HL-60/S4 (cell line): ENCODE data around the gene PHACTR1.
"Not testable (repeated sequence)": the region's sequence is repeated elsewhere in the genome, so short reads cannot be mapped to it uniquely, and the experiment has no call there.

ENCODE experiments used
- in situ Hi-C: fragments of 300-500 bp; cut with MboI; formaldehyde crosslinking; loops from 2 replicates; pipeline ENCODE4 v1.14.3; 2022; ENCODE audit warnings: low sequenced_read_pairs

The PHACTR1 gene

GRCh38 chr6:12748815-12749521 is 32.4 kb downstream of the PHACTR1 start:
- in situ Hi-C loops: no loop called here

- in situ Hi-C loops: no loop called here
Observed at GRCh38 chr6:12749531-12750379, 33.2 kb downstream of the PHACTR1 start.

GRCh38 chr6:12750416-12750815 is 33.8 kb downstream of the PHACTR1 start:
- in situ Hi-C loops: no loop called here

- in situ Hi-C loops: no loop called here
Observed at GRCh38 chr6:12751694-12752325, 35.2 kb downstream of the PHACTR1 start.

GRCh38 chr6:12753036-12753435 is 36.5 kb downstream of the PHACTR1 start:
- in situ Hi-C loops: no loop called here

GRCh38 chr6:12760226-12760625 is 43.7 kb downstream of the PHACTR1 start:
- in situ Hi-C loops: no loop called here

GRCh38 chr6:12760911-12761310 is 44.3 kb downstream of the PHACTR1 start:
- in situ Hi-C loops: no loop called here

GRCh38 chr6:12761376-12762115 is 45.0 kb downstream of the PHACTR1 start:
- in situ Hi-C loops: no loop called here

- in situ Hi-C loops: not testable (repeated sequence)
Observed at GRCh38 chr6:12762731-12763434, 46.3 kb downstream of the PHACTR1 start.

GRCh38 chr6:12766365-12766764 is 49.8 kb downstream of the PHACTR1 start:
- in situ Hi-C loops: no loop called here

GRCh38 chr6:12767016-12767415 is 50.4 kb downstream of the PHACTR1 start:
- in situ Hi-C loops: no loop called here

- in situ Hi-C loops: no loop called here
Observed at GRCh38 chr6:12769556-12770256, 53.1 kb downstream of the PHACTR1 start.

GRCh38 chr6:12772416-12772815 is 55.8 kb downstream of the PHACTR1 start:
- in situ Hi-C loops: no loop called here

- in situ Hi-C loops: no loop called here
Observed at GRCh38 chr6:12776291-12776690, 59.7 kb downstream of the PHACTR1 start.

GRCh38 chr6:12779772-12780171 is 63.2 kb downstream of the PHACTR1 start:
- in situ Hi-C loops: no loop called here

GRCh38 chr6:12782136-12782535 is 65.6 kb downstream of the PHACTR1 start:
- in situ Hi-C loops: no loop called here

- in situ Hi-C loops: no loop called here
Observed at GRCh38 chr6:12785301-12785700, 68.7 kb downstream of the PHACTR1 start.

GRCh38 chr6:12785921-12786320 is 69.4 kb downstream of the PHACTR1 start:
- in situ Hi-C loops: no loop called here

- in situ Hi-C loops: no loop called here
Observed at GRCh38 chr6:12791371-12791770, 74.8 kb downstream of the PHACTR1 start.

GRCh38 chr6:12798326-12798725 is 81.8 kb downstream of the PHACTR1 start:
- in situ Hi-C loops: no loop called here
